GM12801 (cell line): Measurements from ENCODE around the gene FOXK1.

Source experiments
- TF ChIP-seq, protein P1 (sequence below): IDR thresholded peaks from one replicate; pipeline ENCODE4 v1.5.1; 2011; ENCODE audit warnings: control low read depth; ENCODE audit not compliant: insufficient read length; ENCODE audit errors: extremely low read depth

The FOXK1 gene

DNA sequence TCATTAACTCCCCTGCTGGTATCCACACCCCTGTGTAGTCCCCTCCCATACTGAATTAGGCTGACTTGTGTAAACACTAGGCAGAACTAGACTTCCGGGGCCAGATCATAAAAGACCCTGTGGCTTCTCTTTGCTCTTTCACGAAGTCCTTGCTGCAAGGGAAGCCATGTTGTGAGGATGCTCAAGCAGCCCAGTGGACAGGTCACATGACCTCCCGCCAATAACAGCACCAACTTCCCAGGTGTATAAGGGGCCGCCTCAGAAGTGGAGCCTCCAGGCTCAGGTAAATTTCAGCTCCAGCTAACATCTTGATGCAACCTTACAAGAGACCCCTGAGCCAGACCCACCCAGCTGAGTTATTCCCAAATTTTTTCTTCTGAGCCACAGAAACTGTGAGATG, 11.3 kb upstream of the FOXK1 start:
- TF ChIP-seq, protein P1, sequence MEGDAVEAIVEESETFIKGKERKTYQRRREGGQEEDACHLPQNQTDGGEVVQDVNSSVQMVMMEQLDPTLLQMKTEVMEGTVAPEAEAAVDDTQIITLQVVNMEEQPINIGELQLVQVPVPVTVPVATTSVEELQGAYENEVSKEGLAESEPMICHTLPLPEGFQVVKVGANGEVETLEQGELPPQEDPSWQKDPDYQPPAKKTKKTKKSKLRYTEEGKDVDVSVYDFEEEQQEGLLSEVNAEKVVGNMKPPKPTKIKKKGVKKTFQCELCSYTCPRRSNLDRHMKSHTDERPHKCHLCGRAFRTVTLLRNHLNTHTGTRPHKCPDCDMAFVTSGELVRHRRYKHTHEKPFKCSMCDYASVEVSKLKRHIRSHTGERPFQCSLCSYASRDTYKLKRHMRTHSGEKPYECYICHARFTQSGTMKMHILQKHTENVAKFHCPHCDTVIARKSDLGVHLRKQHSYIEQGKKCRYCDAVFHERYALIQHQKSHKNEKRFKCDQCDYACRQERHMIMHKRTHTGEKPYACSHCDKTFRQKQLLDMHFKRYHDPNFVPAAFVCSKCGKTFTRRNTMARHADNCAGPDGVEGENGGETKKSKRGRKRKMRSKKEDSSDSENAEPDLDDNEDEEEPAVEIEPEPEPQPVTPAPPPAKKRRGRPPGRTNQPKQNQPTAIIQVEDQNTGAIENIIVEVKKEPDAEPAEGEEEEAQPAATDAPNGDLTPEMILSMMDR = no peak

DNA sequence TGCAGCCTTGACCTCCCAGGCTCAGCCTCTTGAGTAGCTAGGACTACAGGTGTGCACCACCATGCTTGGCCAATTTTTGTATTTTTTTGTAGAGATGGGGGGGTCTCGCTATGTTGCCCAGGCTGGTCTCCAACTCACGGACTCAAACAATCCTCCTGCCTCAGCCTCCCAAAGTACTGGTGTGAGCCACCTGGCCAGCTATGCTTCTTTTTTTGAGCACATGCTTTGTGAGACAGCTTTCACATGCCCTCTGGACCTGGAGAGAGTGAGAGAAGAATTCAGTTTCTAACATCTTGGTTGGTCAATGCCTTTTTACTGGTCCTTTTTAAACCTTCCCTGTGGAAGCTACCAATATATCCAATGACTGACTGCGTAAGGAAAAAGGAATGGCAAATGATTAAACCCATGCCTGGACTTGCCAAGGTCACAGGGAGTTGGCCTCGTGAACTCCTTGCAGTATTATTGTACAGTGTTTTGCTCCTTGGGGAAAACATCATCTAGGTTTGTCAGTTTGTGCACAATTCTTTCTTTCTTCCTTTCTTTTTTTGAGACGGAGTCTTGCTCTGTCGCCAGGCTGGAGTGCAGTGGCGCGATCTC, 6.2 kb upstream of the FOXK1 start:
- TF ChIP-seq, protein P1 = no peak

DNA sequence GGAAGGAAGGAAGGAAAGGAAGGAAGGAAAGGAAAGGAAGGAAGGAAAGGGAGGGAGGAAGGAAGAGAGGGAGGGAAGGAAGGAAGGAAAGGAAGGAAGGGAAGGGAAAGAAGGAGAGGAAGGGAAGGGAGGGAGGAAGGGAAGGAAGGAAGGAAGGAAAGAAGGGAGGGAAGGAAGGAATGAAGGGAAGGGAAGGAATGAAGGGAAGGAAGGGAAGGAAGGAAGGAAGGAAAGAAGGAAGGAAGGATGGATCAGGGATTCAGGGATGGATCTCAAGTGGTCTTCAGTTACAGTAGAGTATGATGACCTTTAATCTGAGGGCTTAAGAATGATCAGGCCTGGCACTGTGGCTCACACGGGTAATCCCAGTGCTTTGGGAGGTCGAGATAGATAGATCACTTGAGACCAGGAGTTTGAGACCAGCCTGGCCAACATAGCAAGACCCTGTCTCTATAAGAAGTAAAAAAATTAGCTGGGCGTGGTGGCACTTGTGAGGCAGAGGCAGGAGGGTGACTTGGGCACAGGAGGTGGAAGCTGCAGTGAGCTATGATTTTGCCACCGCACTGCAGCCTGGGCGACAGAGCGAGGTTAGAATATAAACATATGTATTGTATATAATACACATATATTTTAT, 760 bp upstream of the FOXK1 start:
- TF ChIP-seq, protein P1 = no peak

DNA sequence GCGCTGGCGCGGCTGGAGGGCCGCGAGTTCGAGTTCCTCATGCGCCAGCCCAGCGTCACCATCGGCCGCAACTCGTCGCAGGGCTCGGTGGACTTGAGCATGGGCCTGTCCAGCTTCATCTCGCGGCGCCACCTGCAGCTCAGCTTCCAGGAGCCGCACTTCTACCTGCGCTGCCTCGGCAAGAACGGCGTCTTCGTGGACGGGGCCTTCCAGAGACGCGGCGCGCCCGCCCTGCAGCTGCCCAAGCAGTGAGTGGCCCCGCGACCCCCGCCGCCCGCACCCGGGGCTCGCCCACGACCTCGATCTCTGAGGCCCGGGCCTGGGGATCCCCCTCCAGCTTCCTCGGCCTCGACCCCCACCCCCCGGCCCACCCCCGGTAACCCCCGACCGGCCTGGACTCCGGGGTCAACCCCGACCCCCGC, 537 bp downstream of the FOXK1 start:
- TF ChIP-seq, protein P1 = no peak

DNA sequence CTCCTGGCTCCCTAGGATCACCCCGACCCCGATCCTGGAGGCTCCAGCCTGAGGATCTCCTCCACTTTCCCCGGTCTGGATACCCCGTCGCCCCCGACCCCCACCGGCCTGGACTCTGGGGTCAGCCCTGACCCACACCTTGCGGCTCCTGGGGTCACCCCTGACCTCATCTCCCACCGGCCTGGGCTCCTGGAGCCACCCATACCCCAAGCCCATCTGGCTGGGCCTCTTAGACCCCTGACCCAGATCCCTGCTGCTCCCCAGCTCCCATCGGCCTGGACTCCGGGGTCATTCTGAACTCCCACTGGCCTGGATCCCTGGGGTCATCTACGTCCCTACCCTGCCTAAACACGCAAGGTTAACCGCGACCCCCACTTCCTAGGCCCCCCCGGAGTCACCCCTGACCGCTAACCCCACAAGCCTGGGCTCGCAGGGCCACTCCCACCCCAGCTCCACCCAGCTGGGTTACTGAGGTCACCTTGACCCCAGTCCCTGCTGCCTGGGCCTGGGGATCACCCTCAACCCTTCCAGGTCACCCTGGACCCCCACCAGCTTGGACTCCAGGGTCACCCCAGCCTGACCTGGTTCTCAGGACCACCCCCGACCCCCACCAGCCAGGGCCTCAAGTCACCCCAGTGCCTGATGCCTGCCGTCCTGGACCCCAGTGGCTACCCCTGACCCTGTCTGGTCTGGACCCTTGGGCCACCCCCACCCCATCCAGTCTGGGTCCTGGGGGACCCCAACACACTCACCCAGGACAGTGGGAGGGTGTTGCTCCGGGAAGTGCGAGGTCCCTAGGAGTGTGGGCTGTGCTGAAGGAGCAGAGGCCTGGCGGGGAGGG, 1.2 kb downstream of the FOXK1 start:
- TF ChIP-seq, protein P1 = no peak

DNA sequence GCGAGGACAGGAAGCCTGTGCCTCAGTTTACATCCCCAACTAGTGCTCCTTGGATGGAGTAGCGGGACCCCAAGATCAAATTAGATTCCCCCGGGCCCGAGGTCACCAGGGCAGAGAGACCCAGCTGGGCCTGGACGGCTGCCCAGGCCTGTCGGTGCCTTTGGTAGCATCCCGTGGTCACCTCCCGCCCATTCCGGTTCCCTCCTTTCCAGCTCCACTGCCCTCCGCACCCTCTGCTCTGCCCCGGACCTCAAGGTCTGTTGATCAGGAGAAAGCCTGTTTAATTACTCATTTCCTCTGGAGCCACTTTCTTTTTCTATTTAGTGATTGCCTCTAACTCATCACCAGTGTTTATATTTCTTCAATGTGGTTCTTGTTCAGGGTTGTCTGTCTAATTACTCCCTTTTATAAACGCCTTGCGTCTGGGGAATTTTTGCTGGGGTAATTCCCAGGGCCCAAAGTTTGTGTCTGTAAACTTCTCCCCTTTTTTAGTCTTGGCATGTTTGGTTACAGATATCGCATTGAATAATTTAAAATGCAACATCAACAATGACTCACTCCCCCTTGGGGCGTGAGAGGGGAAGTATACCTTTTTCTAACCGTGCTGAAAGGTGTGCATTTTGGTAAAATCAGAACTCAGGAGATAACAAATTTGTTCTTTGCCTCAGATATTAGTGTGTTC, 1.9 kb downstream of the FOXK1 start:
- TF ChIP-seq, protein P1 = no peak

DNA sequence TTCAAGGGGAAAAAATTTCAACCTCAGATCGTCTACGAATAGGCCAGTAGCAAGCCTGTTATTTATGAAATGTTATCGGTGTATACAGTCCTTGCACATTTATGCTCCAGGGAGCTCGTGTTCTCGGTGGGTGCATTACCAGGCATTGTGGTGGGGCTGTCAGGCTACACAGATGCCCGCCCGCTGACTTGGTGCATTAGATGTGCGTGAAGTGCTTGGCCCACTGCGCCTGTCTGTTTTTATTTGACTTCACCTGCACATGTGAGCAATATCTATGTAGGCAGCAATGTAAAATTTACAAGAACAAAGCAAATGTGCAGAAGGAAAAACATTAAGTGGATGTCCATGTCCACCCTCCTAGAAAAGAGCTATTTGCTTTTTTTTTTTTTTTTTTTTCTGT, 2.8 kb downstream of the FOXK1 start:
- TF ChIP-seq, protein P1 = no peak
